ENCODE results near the gene SGPL1.
A peak's percentile ranks its signal among the peaks of the same experiment; 100 is the strongest.
"Not testable (repeated sequence)": the region's sequence is repeated elsewhere in the genome, so short reads cannot be mapped to it uniquely, and the experiment has no call there.

SGPL1 gene

GRCh38 chr10:70846795-70847194, 31.0 kb downstream of the SGPL1 start:
- DNase-seq = no peak

GRCh38 chr10:70847659-70848360, 32.1 kb downstream of the SGPL1 start:
- DNase-seq = peak; percentile 50

- DNase-seq = no peak
Observed at GRCh38 chr10:70849582-70850016, 33.9 kb downstream of the SGPL1 start.

- DNase-seq = no peak
Observed at GRCh38 chr10:70850097-70850496, 34.3 kb downstream of the SGPL1 start.

- DNase-seq = no peak
Observed at GRCh38 chr10:70851597-70852475, 36.1 kb downstream of the SGPL1 start.

GRCh38 chr10:70853038-70853437, 37.3 kb downstream of the SGPL1 start:
- DNase-seq = no peak

- DNase-seq = no peak
Observed at GRCh38 chr10:70853457-70853856, 37.7 kb downstream of the SGPL1 start.

GRCh38 chr10:70856454-70856853, 40.7 kb downstream of the SGPL1 start:
- DNase-seq = no peak

GRCh38 chr10:70858759-70859158, 43.0 kb downstream of the SGPL1 start:
- DNase-seq = no peak

GRCh38 chr10:70861495-70862197, 45.9 kb downstream of the SGPL1 start:
- not testable (repeated sequence) for DNase-seq

- DNase-seq = peak; percentile 26
Observed at GRCh38 chr10:70863470-70864160, 47.9 kb downstream of the SGPL1 start.

- no peak for DNase-seq
Observed at GRCh38 chr10:70864935-70865334, 49.2 kb downstream of the SGPL1 start.

- no peak for DNase-seq
Observed at GRCh38 chr10:70866424-70866823, 50.7 kb downstream of the SGPL1 start.

GRCh38 chr10:70872291-70872690, 56.5 kb downstream of the SGPL1 start:
- no peak for DNase-seq

GRCh38 chr10:70874061-70874460, 58.3 kb downstream of the SGPL1 start:
- DNase-seq = no peak

GRCh38 chr10:70879207-70879606, 63.5 kb downstream of the SGPL1 start:
- DNase-seq = no peak

- peak; percentile 88 for DNase-seq
Observed at GRCh38 chr10:70880077-70880534, 64.4 kb downstream of the SGPL1 start.

GRCh38 chr10:70884741-70885140, 69.0 kb downstream of the SGPL1 start:
- no peak for DNase-seq

GRCh38 chr10:70885481-70885880, 69.7 kb downstream of the SGPL1 start:
- no peak for DNase-seq

- no peak for DNase-seq
Observed at GRCh38 chr10:70885931-70886903, 70.5 kb downstream of the SGPL1 start.

- no peak for DNase-seq
Observed at GRCh38 chr10:70886921-70887665, 71.3 kb downstream of the SGPL1 start.

Measured in activated CD4-positive, alpha-beta T cell treated with anti-CD3 and anti-CD28 coated beads, Interleukin-10, Interleukin-2, amounts not matched to agents 100 ng/mL and 50 ng/mL, durations not matched to agents 16 hours and 8 hours (primary cell).